NCI-H1105 (cell line): ENCODE results near the gene SLC25A33.
A peak's percentile ranks its signal among the peaks of the same experiment; 100 is the strongest.

Experiments used
- DNase-seq: peaks from one replicate; lab custom pipeline; 2025; lab: John Stamatoyannopoulos, UW

The SLC25A33 gene

GRCh38 chr1:9601942-9602793 is 62.9 kb downstream of the SLC25A33 start:
- no peak for DNase-seq

GRCh38 chr1:9602794-9603167 is 63.5 kb downstream of the SLC25A33 start:
- no peak for DNase-seq

GRCh38 chr1:9603307-9603706 is 64.0 kb downstream of the SLC25A33 start:
- DNase-seq, result no peak

- no peak for DNase-seq
These were observed 64.8 kb downstream of the SLC25A33 start for GRCh38 chr1:9603766-9604753.

- DNase-seq, result no peak
These were observed 65.6 kb downstream of the SLC25A33 start for GRCh38 chr1:9604836-9605235.

- DNase-seq, result no peak
These were observed 66.7 kb downstream of the SLC25A33 start for GRCh38 chr1:9605946-9606455.

GRCh38 chr1:9606458-9606857 is 67.2 kb downstream of the SLC25A33 start:
- no peak for DNase-seq

- no peak for DNase-seq
These were observed 67.7 kb downstream of the SLC25A33 start for GRCh38 chr1:9606948-9607347.

GRCh38 chr1:9607352-9607751 is 68.1 kb downstream of the SLC25A33 start:
- DNase-seq, result no peak

- no peak for DNase-seq
These were observed 70.7 kb downstream of the SLC25A33 start for GRCh38 chr1:9609998-9610397.

- DNase-seq, result no peak
These were observed 71.3 kb downstream of the SLC25A33 start for GRCh38 chr1:9610548-9610947.

GRCh38 chr1:9611716-9612115 is 72.5 kb downstream of the SLC25A33 start:
- no peak for DNase-seq

GRCh38 chr1:9612162-9612845 is 73.0 kb downstream of the SLC25A33 start:
- no peak for DNase-seq

GRCh38 chr1:9612871-9613624 is 73.8 kb downstream of the SLC25A33 start:
- DNase-seq, result no peak

GRCh38 chr1:9613625-9614299 is 74.5 kb downstream of the SLC25A33 start:
- DNase-seq, result no peak

GRCh38 chr1:9615316-9616063 is 76.2 kb downstream of the SLC25A33 start:
- DNase-seq, result peak; percentile 8

- DNase-seq, result no peak
These were observed 79.8 kb downstream of the SLC25A33 start for GRCh38 chr1:9618909-9619679.

- DNase-seq, result no peak
These were observed 81.8 kb downstream of the SLC25A33 start for GRCh38 chr1:9621032-9621431.

- no peak for DNase-seq
These were observed 84.8 kb downstream of the SLC25A33 start for GRCh38 chr1:9624081-9624480.
